Omental fat pad (tissue), 4 donors: Measurements from ENCODE around the gene SLC9C1. TPM values are rescaled to one million over a fixed set of nuclear protein-coding genes. Genes with fewer than 3 reads are reported as not detected.

Experiments used
- ATAC-seq: fragments of 150-250 bp; one replicate; pipeline ENCODE4 v1.9.1; 2016; ENCODE audit warnings: mild to moderate bottlenecking, moderate library complexity; ENCODE audit not compliant: low FRiP score
- DNase-seq: peaks from one replicate; pipeline ENCODE4 v3.0.0-alpha.2; 2019; ENCODE audit warnings: low spot score
- CTCF ChIP-seq, 3 donors: fragments of 450-650 bp; IDR thresholded peaks; one replicate each; pipeline ENCODE4 v1.5.1; 2016 to 2017; ENCODE audit warnings: antibody characterized with exemption in 3 of 3, mild to moderate bottlenecking in 3 of 3, moderate library complexity in 2 of 3
- total RNA-seq, 4 donors: library from RNA; depleted of rRNA; stranded (reverse); fragments of >200 nt; gene quantifications; one replicate each; pipeline ENCODE4 v1.1.0, GENCODE V29; 2016

SLC9C1 gene
- total RNA-seq, 4 donors from 2014 or later, result 0.19 to 1.9 (median 1.1) TPM

- no peak for TF ChIP-seq CTCF (IDR thresholded peaks at IDR 0.05)
- DNase-seq (no peak), ATAC-seq (no peak)
These were observed 119.0 kb downstream of the SLC9C1 start for GRCh38 chr3:112175037-112175436.

- no peak for ATAC-seq
- DNase-seq, result no peak
- no peak for TF ChIP-seq CTCF (IDR thresholded peaks at IDR 0.05)
These were observed 122.9 kb downstream of the SLC9C1 start for GRCh38 chr3:112171144-112171543.

- DNase-seq (no peak), ATAC-seq (no peak)
- no peak for TF ChIP-seq CTCF (IDR thresholded peaks at IDR 0.05)
These were observed 124.0 kb downstream of the SLC9C1 start for GRCh38 chr3:112170046-112170445.

- no peak for TF ChIP-seq CTCF (IDR thresholded peaks at IDR 0.05)
- ATAC-seq (no peak), DNase-seq (no peak)
These were observed 126.3 kb downstream of the SLC9C1 start for GRCh38 chr3:112167758-112168157.

- TF ChIP-seq CTCF (IDR thresholded peaks at IDR 0.05), result no peak
- DNase-seq, result no peak
- ATAC-seq, result no peak
These were observed 144.9 kb downstream of the SLC9C1 start for GRCh38 chr3:112149136-112149535.

DNA sequence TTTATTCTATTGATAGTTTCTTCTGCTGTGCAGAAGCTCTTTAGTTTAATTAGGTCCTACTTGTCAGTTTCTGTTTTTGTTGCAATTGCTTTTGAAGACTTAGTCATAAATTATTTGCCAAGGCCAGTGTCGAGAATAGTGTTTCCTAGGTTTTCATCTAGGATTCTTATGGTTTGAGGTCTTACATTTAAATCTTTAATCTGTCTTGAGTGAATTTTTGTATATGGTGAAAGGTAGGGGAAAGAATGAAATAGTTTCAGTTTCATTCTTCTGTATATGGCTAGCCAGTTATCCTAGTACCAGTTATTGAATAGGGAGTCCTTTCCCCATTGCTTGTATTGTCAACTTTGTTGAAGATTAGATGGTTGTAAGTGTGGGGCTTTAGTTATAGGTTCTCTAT is 150.3 kb downstream of the SLC9C1 start:
- DNase-seq (no peak), ATAC-seq (no peak)

More for the DNA sequence above, 150.3 kb downstream of the SLC9C1 start:
- no peak for TF ChIP-seq CTCF (IDR thresholded peaks at IDR 0.05)
